HG03460 (cell line): ENCODE measurements around the gene MAP4K1.
"Not testable (repeated sequence)": the region's sequence is repeated elsewhere in the genome, so short reads cannot be mapped to it uniquely, and the experiment has no call there.

ENCODE experiments used
- ATAC-seq: cut with Tn5 transposase; IDR thresholded peaks from one replicate; pipeline ENCODE4 v1.9.1; 2021; ENCODE audit not compliant: unreplicated experiment

Gene MAP4K1

GRCh38 chr19:38653028-38653571, 35.3 kb upstream of the MAP4K1 start:
- no peak for ATAC-seq

- no peak for ATAC-seq
These were observed 33.3 kb upstream of the MAP4K1 start for GRCh38 chr19:38650911-38651584.

- ATAC-seq = no peak
These were observed 32.5 kb upstream of the MAP4K1 start for GRCh38 chr19:38650172-38650775.

GRCh38 chr19:38649305-38650171, 31.8 kb upstream of the MAP4K1 start:
- no peak for ATAC-seq

GRCh38 chr19:38648769-38649304, 31.1 kb upstream of the MAP4K1 start:
- ATAC-seq = no peak

- no peak for ATAC-seq
These were observed 30.4 kb upstream of the MAP4K1 start for GRCh38 chr19:38647966-38648768.

GRCh38 chr19:38647368-38647965, 29.7 kb upstream of the MAP4K1 start, which contains the start of gene ACTN4:
TSS of gene ACTN4 (plus strand) at chr19:38647649. CDS start at chr19:38647746, 97 bp downstream.
- ATAC-seq = peak; percentile 76

- no peak for ATAC-seq
These were observed 27.0 kb upstream of the MAP4K1 start for GRCh38 chr19:38644719-38645118.

GRCh38 chr19:38642176-38642575, 24.4 kb upstream of the MAP4K1 start:
- no peak for ATAC-seq

- no peak for ATAC-seq
These were observed 22.6 kb upstream of the MAP4K1 start for GRCh38 chr19:38640368-38640767.

GRCh38 chr19:38639679-38640078, 21.9 kb upstream of the MAP4K1 start:
- ATAC-seq = no peak

GRCh38 chr19:38638461-38638860, 20.7 kb upstream of the MAP4K1 start:
- ATAC-seq = no peak

- no peak for ATAC-seq
These were observed 18.0 kb upstream of the MAP4K1 start for GRCh38 chr19:38635483-38636399.

- ATAC-seq = no peak
These were observed 17.2 kb upstream of the MAP4K1 start for GRCh38 chr19:38634757-38635482.

- ATAC-seq = no peak
These were observed 14.9 kb upstream of the MAP4K1 start for GRCh38 chr19:38632476-38633213.

- not testable (repeated sequence) for ATAC-seq
These were observed 14.2 kb upstream of the MAP4K1 start for GRCh38 chr19:38631811-38632475.

GRCh38 chr19:38631301-38631700, 13.5 kb upstream of the MAP4K1 start:
- ATAC-seq = not testable (repeated sequence)
